ENCODE data around the gene SUMF1.
A peak's percentile ranks its signal among the peaks of the same experiment; 100 is the strongest.

Gene SUMF1

GRCh38 chr3:4326868-4327267 is 140.2 kb downstream of the SUMF1 start:
- intact Hi-C loops (cut with DNase I; ENCODE audit: low total_unique reads): no loop called here
- peak overlapping the region; percentile 39 to 45 for H3K27ac ChIP-seq
- H3K9me3 ChIP-seq: no peaks in the 10 kb centered on the region

GRCh38 chr3:4323246-4324027 is 143.6 kb downstream of the SUMF1 start:
- Histone ChIP-seq H3K36me3 (peaks cover 0 to 10% (median 0%) of the 10 kb centered on the region in 3 donors), H3K9me3 (no peaks in the 10 kb centered on the region), H3K27me3 (no peaks in the 10 kb centered on the region), H3K4me3 (no peak overlapping the region), H3K4me1 (peaks cover 0 to 69% (median 30%) of the 10 kb centered on the region in 4 donors), H3K27ac (peak overlapping the region; percentile 45 to 47)
- no peak for DNase-seq
- intact Hi-C loops (cut with DNase I; ENCODE audit: low total_unique reads): no loop called here
- TF ChIP-seq CTCF (IDR thresholded peaks at IDR 0.05): no peak

More at GRCh38 chr3:4326868-4327267, 140.2 kb downstream of the SUMF1 start:
- Histone ChIP-seq H3K4me1 (peaks cover 0 to 43% (median 23%) of the 10 kb centered on the region in 4 donors), H3K36me3 (no peaks in the 10 kb centered on the region), H3K27me3 (no peaks in the 10 kb centered on the region), H3K4me3 (no peak overlapping the region)
- TF ChIP-seq CTCF (IDR thresholded peaks at IDR 0.05): no peak
- DNase-seq: no peak

- intact Hi-C loops (cut with DNase I; ENCODE audit: low total_unique reads): no loop called here
- Histone ChIP-seq H3K27ac (peak overlapping the region; percentile 45 to 47), H3K27me3 (no peaks in the 10 kb centered on the region), H3K36me3 (peaks cover 0 to 16% (median 0%) of the 10 kb centered on the region in 3 donors), H3K9me3 (no peaks in the 10 kb centered on the region), H3K4me1 (peaks cover 0 to 69% (median 30%) of the 10 kb centered on the region in 4 donors), H3K4me3 (no peak overlapping the region)
- no peak for TF ChIP-seq CTCF (IDR thresholded peaks at IDR 0.05)
- no peak for DNase-seq
Measured at GRCh38 chr3:4322635-4323034, 144.4 kb downstream of the SUMF1 start.

GRCh38 chr3:4321732-4322131 is 145.3 kb downstream of the SUMF1 start:
- H3K27me3 ChIP-seq: no peaks in the 10 kb centered on the region
- DNase-seq: no peak
- H3K4me3 ChIP-seq: no peak overlapping the region
- TF ChIP-seq CTCF (IDR thresholded peaks at IDR 0.05): no peak
- intact Hi-C loops (cut with DNase I; ENCODE audit: low total_unique reads): no loop called here
- peak overlapping the region; percentile 2 to 42 for H3K27ac ChIP-seq
- H3K36me3 ChIP-seq: peaks cover 8 to 25% (median 9%) of the 10 kb centered on the region in 3 donors
- no peaks in the 10 kb centered on the region for H3K9me3 ChIP-seq
- peaks cover 0 to 64% (median 27%) of the 10 kb centered on the region in 4 donors for H3K4me1 ChIP-seq

- H3K27ac ChIP-seq: peak overlapping the region; percentile 32 to 35
- H3K4me1 ChIP-seq: peaks cover 0 to 50% (median 18%) of the 10 kb centered on the region in 4 donors
- DNase-seq: no peak
- no peaks in the 10 kb centered on the region for H3K9me3 ChIP-seq
- no peak overlapping the region for H3K4me3 ChIP-seq
- intact Hi-C loops (cut with DNase I; ENCODE audit: low total_unique reads): no loop called here
- TF ChIP-seq CTCF (IDR thresholded peaks at IDR 0.05): no peak
- H3K36me3 ChIP-seq: peaks cover 22 to 39% (median 23%) of the 10 kb centered on the region in 3 donors
- H3K27me3 ChIP-seq: no peaks in the 10 kb centered on the region
Measured at GRCh38 chr3:4320096-4320911, 146.8 kb downstream of the SUMF1 start.
